NCI-H187 (cell line): Measurements from ENCODE around the gene ZFHX3.

Source experiments
- DNase-seq, 2 experiments: peaks; one replicate each; lab custom pipeline; 2025; lab: John Stamatoyannopoulos, UW

ZFHX3 gene

DNA sequence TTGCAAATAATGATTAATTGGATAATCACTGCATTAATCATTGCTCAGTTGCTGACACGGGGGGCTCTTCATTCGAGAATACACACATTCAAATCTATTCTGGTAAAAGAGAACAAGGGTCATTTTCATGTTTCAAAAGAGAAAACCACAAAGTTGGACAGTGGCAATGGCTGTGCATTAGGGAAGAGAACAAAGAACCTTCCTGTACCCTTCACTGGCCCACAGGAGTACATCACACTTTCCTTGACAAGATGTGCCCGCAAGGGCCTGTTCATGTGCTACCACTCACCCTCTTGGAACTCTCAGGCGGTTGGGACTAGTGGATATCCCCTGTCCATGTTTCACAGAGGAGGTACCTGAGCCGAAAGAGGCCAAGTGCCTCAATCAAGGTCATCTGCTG, 223.2 kb downstream of the ZFHX3 start:
- no peak for DNase-seq

DNA sequence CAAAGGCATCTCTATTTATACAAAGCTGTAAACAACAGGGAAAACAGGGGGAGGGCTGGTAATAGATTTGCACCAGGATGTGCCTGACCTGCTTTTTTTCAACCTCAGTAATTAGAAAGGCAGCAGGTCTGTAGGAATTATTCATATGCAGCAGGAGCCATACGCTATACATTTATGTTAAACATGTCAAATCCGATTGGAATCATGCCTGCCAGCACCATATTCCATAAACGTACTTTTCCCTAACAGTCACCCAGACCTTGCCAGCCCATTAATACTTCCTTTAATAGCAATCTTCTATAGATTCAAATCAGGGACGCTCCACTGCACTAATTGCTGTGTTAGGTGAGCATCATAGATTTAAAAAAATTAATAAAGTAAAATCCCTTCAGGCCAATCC, 223.9 kb downstream of the ZFHX3 start:
- no peak for DNase-seq

DNA sequence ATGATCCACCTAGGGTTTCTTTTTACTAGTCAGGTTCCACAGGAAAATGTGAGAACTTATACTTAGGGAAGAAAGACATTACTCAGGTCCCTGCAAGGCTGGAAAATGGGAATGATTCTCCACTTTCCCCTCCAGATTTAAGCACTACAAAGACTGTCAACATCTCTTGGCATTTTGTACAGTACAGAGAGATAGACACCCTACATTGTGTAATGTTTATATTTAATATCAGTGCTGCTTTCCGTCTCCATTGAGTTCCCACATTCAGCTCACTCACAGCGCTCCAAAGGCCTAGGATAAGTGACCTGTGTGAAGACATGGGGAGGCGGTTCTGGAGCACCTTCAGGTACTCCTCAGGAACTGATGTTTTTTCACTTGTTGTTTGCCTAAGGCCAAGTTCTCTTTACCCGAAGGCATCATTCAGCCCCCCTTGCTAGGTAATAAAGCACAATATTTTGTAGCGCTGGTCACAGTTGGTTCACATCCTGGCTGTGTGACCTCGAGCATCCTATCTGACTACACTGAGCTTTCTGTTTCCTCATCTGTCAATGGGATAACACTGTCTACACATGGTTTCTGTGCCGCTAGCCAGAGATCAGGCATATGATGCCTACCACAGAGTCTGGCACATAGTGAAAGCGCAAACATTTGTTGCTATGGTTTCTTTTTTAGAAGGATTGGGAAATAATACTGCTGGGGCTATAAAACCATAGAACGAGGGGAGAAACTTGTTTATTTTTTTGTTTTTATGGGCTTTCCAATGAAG, 226.6 kb downstream of the ZFHX3 start:
- no peak for DNase-seq

DNA sequence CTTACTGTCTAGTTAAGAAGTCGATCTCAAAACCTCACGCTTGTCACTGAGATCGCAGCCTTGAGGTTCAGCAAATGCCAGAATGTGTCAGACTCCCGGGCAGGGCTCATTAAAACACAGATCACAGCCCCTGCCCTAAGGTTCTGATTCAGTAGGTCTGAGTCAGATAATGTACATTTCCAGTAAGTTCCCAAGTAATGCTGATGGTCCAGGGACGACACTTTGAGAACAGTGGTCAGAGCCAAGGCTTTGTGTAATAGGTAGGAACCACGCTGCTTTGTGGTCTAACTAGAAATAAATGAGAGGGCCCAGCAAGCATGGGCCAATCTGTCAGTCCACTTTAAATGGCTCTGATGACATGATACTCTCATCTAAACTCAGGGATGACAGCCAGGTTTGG, 228.6 kb downstream of the ZFHX3 start:
- DNase-seq = no peak

DNA sequence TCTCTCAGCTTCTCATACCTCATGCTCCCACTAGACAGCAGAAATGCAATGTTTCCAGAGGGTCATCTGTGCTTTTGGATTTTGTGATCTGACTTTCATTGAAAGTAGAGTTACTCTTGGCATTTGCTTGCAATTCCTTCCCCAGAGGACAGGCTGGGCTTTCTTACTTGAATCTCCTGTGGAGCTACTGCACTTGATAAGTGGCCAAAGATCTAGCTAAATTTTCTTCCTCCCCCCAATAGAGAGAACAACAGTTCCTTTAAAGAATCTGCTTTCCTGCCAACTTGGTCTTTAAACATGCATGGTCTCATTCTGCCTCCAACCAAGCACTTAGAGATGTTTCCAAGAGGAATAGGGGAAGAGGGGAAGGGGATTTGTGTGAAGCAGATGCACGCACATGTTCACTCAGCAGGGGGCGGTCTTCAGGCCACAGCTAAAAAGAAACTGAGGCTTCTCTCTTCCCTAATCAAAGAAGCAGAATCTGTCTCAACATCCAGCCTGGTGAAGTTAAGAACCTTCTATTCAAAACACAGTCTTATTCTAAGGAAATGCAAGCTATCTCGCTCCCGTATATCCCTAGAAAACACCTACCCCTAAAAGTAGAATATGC, 229.6 kb downstream of the ZFHX3 start:
- DNase-seq = no peak

DNA sequence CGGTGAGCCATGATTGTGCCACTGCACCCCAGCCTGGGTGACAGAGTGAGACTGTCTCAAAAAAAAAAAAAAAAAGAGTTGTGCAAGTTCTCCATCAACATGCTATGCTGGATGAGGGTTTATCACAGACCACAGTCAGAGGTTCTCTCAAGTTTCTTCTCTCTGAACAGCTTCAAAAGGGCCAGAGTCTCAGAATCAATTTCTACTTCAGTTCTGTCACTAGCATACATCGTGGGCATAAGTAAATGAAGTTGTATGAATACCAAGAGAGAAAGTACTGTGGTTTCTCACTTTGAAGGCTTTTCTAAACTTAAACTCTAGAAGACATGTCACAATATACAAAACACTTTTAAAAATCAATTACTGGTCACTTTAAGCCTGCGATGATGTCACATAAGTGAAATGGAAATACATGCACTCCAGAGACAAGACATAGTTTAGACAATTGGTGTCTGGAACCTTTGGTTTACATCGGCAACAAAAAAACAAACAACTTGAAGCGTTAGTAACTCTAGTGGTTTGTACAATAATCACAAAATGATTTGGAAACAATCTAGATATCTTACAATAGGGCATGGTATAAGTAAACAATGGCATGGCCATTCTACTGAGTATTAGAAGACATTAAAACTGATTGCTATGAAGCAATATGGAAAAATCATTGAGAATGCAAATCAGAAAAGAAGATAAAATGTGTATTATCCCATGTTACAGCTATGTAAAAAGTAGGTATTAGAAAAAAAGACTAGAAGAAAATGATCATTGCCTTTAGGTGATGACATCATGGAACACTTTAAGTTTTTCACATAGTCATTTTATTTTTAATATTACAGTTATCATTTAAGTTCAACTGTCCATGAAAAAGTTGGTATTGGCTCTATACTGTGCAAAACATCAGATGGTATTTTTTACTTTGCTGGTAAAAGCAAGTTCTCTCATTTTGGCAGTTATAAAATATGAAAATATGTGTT, 232.3 kb downstream of the ZFHX3 start:
- no peak for DNase-seq

DNA sequence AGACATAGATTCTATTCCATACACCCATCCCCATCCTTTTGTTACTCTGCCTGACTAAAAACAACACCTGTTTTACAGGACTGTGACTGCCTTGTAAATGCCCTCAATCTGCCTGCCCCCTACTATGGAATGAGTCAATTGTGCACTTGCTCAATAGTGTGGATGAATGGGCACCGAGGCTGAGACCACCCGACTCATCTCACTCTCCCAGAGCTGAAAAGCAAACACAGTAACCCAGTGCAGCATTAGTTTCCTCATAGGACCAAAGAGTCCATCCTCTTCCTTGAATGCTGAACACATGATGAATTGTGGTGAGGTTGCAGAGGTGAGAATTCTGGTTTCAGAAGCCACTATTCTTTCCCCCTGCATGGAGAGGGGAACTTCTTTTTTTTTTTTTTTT, 233.7 kb downstream of the ZFHX3 start:
- no peak for DNase-seq

DNA sequence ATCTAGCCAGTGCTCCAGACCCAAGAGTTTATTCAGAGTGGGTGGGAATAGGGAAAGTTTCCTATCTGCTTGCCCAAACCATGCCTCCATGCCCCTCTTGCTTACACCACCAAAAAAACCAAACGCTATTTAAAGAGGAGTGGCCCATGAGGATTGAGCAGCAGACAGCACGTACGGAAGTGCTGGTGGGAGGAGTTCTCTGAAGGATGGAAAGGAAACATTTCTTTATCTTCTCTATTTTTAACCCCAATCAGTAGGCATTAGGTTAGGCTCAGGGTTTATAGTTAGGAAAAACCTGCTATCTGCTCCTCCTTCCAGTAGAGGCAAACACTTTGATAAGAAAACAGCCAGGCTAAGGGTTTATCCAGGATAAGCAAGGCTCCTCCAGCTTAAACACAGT, 235.3 kb downstream of the ZFHX3 start:
- DNase-seq = no peak

DNA sequence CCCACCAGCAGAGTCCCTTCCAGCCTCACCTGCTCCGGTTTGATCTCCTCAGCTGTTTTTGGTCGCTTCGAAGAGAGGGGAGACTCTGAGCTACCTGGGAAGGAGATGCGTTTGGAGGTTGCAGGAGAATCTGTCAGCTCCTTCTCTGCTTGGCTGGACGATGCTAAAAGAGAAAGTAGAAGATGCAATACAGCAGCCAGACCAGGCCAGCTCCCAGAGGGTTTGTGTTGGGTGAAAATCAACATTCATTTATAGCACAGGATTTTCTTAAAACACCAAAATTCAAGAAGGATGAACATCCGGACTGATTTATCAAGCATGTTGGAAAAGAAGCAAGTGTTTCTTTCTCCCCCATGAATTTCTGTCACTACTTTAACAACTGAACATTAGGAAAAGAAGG, 236.1 kb downstream of the ZFHX3 start:
- DNase-seq = no peak

DNA sequence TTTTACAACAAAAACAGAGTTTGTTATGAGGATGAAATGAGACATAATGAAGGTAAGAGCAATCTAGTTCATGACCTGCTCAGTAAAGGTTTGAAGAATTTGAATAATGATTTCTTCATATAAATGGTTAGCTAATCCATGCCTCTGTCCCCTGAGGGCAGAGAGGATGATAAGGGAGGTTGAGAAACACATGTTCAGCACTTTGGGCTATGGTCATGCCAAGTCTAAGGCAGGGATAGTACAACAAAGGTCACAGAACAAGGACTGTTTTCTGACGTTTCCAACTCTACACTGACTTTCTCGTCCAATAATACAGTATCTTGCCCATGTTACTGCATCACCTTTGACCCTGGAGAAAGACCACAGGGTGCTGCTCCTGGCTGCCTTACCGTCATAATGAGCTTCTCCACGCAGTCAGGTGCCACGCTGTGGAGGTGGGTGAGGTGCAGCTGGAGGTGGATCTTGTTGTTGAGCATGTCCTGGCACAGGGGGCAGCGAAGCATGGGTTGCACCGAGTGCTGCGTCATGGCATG, 236.7 kb downstream of the ZFHX3 start:
- DNase-seq = no peak

DNA sequence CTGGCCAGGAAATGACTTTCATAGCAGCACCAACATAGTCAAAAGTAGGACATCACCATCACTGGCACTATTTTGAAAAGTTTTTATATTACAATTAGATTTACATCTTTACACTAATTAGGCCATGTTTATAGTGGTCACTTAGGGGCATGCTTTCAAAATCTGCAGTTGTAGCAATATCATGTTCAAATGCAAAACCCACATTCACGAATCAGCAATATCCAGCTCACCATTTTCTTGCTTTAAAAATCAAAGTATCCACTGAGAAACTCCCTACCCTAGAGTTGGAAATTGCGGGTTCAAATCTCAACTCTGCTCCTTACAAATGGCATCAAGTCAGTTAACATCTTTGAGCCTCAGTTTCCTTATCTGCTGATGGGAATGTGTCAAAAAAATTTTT, 237.4 kb downstream of the ZFHX3 start:
- no peak for DNase-seq

DNA sequence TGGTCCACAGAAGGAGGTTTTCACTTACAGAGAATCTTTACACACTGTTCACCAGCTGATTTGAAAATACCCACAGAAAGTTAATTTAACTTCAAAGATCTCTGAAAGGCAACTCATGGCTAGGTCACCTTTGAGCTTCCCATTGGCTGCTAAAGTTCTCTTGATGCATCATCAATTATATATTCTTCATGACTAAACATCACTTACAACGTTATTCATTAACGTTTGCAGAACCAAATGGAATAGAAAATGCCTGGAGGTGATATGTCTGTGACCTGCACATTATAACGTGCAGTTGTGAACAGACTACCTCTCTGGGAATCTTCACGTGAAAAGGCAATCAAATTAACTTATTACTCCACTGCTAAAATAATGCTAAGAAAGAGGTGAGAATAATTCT, 238.5 kb downstream of the ZFHX3 start:
- DNase-seq = no peak

DNA sequence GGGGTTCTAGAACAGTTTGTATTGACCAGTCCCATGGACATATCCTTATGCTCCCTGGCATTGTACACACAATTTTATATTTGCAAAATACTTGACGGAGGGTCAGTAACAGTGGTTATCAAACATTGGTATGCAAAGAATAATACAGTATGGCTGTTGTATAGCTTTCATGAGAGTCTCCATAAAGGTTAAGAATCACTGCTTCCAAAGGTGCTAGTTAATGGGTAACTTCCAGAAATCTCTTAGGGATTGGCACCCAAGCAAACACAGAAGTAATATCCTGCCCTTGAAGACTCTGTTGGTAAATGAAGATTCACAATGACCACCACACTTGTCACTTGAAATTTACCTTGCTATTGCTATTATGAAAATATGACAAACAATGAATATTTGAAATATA, 239.2 kb downstream of the ZFHX3 start:
- DNase-seq = no peak

DNA sequence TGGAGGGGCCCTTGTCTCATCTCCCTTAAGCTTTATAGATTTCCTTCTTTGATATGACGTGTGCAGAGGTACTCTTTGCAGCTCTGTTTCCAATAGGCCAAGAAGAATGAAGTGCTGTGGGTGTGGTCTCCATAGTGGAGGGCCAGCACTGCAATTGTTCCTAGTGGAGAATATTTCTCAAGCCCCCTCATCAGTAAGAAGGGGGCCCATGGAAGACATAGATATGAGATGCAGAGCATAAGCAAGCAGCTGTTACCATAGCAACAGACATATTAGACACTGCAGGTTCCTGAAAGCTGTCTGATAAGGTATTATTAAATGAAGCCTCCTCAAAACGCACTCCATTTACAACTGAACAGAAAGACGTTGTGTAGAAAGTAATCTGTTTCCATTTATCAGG, 240.7 kb downstream of the ZFHX3 start:
- DNase-seq = no peak

DNA sequence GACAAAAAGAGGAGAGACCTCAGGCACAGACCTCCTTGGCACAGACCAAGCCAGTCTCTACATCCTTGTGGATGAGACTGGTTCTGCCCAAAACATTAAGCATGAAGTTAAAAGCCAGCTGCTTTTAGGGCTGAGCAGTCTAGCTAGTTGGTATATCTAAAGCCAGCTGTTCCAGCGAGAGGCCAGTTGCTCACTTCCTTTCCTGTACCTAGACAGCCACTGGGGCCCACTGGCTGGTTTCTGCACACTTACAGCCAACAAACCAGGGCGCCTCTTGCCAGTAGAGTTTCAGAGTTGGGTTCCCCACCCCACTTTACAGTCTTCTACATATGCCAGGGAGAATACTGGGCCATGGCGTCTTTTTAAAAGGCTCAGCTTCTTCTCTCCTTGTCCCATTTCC, 242.4 kb downstream of the ZFHX3 start:
- no peak for DNase-seq

DNA sequence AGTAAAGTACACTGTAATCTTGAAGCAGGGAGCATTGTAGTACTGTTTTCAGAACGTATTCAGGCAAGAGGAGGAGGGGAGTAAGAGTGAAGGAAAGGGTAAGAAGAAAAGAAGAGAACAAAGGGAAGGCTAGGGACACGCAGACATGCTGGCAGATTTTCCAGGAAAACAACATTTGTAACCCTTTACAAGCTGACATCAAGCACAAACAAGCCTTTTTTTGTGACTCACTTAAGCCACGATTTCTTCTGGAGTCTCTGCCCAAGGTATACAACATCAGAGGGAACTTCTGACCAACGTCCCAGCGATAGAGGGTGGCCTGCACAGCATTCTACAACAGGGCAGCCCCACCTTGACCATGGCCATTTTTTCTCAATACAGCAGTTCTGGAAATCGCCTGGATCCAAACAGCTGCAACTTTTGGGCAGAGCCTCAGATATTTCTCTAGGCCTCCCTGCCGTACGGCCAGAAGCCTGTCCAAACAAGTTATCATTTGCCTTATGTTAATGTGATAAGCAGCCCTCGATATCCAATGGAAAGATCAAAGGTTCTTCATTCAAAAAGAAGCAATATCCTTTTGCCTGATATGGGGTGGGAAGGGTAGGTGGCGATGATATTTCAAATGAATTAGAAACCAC, 247.3 kb downstream of the ZFHX3 start:
- DNase-seq = no peak

DNA sequence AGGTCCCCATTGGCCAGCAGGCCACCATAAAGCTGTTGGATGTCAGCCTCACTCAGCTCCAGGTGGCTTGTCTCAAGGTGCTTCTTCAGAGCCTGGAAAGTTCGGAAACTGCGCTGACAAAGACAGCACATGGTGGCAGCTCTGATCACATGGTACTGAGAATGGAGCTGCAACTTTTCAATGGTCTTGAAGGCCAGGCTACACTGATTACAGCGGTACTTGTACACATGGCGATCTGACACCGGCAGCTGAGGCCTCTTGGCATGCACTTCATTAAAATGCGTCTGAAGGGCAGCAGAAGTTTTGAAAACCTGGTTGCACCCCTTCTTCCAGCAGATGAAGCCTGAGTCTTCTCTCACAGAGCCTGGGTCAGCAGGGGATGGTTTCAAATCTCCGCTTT, 249.7 kb downstream of the ZFHX3 start:
- no peak for DNase-seq

DNA sequence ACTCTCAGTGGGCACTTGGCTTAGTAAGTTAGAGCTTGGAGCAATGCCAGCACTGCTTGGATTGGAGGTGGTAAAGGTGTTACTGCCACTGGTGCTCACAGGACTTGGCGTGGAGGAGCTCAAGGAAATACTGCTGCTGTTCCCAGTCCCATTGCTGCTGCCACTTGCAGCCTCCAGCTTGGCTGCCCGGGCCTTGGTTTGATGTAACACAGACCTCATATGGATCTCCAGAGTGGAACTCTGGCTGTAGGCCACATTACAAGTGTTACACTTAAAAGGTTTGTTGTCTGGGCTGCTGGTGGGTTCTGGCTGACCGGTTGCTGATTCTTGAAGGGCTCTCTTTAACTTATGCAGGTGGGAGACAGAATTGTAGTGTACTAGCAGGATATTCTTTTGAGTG, 250.3 kb downstream of the ZFHX3 start:
- no peak for DNase-seq

DNA sequence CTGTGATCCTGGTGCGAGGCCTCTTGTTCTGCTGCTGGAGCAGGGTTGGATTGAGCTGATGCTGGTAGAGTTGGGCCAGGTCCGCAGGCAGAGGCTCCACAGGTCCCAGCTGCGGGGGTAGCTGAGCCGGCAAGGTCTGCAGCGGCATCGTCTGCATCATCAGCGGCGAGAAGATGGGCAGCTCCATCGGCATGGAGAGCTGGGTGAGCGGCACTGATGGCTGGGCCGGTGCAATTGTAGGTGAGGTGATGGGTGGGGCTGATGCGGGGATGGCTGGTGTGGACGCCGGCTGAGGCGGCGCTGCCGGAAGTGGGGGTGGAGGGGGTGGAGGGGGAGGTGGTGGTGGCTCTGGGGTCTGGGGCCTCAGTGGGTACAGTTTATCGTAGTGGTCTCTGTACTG, 251.7 kb downstream of the ZFHX3 start:
- DNase-seq = no peak

DNA sequence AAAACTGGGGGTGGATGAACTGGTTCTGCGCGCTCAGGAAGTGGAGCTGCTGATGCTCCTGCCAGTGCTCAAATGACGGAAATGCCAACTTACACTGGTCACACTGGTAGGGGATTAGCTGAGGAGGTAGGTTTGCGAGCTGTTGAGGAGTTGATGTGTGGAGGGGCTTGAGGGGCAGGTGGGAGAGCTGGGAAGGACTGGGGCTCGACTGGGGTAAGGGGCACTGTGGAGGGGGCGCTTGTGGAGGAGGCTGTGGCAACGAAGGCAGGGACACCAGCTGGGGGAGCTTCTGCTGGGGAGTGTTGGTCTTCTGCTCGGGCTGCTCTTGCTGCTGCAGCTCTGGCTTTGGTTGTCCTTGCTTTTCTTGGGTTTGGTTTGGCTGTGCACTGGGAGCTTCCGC, 252.9 kb downstream of the ZFHX3 start:
- DNase-seq = no peak

DNA sequence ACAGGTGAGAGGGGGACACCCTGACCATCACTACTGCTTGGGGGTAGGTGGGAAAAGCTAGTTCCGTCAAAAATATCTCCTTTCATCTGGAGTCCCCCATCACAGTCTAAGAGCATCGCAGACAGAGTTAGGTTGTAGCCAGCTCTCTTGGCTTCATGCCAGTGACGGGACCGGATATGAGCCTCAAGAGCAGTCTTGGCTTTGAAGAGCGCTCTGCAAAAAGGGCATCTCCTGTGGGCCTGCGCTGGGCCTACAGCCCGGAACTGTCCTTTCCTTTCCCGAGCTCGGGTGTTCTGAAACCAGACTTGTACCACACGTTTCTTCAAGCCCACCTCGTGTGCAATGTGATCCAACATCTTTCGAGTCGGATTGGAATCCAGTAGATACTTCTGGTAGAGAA, 253.6 kb downstream of the ZFHX3 start:
- DNase-seq = no peak

DNA sequence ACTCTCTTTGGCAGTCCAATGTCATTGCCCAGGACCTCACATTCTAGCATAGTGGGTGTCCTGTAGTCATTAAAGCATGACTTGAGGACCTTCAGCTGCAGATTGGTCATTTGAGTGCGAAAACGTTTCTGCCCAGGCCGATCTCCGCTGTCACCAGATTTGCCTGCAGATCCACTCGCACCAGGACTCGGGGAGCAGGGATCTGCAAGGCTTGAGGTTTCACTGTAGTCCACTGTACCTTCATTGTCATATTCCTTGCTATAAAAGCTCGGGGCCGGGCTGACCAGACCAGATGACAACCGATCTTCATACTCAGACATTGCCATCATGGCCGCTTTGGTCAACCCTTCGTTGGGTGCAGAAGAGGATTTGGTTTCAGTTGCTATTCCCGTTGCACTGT, 254.2 kb downstream of the ZFHX3 start:
- DNase-seq = no peak
